ENCODE results near the gene PARD6B.
A peak's percentile ranks its signal among the peaks of the same experiment; 100 is the strongest.

Gene PARD6B

DNA sequence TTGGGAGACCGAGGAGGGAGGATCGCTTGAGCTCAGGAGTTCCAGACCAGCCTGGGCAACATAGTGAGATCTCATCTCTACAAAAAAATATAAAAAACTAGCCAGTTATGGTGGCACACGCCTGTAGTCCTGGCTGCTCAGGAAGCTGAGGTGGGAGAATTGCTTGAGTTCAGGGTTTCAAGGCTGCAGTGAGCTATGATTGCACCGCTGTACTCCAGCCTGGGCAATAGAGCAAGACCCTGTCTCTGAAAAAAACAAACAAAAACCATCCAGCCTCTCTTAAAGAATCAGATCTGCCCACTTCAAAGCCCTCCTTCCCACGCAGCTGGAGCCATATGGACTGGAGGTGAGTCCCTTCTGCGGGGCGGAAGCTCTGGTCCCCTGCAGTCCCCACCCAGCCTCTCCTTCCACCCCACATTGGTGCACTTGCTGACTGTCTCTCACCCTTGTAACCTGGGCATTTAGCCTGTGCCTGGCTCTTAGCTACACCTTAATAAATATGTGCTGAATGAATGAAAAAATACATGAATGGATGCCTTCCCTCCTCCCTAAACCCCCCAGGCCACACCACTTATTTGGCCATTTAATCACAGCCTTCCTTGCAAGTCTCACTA is 7.2 kb upstream of the PARD6B start:
- DNase-seq (ENCODE audit: low read depth in 2 of 2), result no peak

GRCh38 chr20:50724851-50725723 is 6.3 kb upstream of the PARD6B start:
- peak; percentile 67 to 76 for DNase-seq (ENCODE audit: low read depth in 2 of 2)

GRCh38 chr20:50725724-50726005 is 5.7 kb upstream of the PARD6B start:
- no peak for DNase-seq (ENCODE audit: low read depth in 2 of 2)

- DNase-seq (ENCODE audit: low read depth in 2 of 2), result no peak
Observed at GRCh38 chr20:50726955-50727791, 4.2 kb upstream of the PARD6B start.

DNA sequence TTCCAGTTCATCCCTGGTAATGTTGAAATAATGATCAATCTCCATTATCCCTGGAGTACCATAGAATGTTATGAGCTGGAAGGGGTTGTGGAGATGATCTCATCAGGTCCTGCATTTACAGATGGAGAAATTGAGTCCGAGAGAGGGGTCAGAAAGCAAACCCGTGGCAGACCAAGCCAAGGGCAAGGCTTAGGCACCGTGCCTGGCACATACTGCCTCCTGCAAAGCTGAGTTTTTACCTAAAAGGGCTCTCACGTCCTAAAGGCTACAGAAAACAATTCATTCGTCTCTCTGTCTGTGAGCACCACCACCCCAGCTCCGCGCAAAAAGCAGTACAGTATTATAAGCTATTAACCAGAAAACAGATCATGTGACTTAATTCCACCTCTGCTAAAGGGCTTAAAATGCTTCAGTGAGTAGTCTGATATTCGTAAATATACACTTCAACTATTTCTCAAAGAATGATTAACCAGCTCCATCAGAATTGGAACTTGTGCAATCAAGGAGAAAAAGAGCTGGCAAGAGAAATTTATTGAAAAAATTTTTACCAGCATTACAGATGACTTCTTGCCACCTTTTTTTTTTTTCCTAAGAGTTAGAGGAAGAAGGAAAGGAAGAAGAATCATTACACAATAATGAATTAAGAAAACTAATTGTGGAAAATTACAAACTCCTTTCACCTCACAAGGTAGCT is 3.4 kb upstream of the PARD6B start:
- DNase-seq (ENCODE audit: low read depth in 2 of 2), result no peak

GRCh38 chr20:50728486-50728980 is 2.8 kb upstream of the PARD6B start:
- no peak for DNase-seq (ENCODE audit: low read depth in 2 of 2)

- no peak for DNase-seq (ENCODE audit: low read depth in 2 of 2)
Observed at GRCh38 chr20:50728981-50729874, 2.2 kb upstream of the PARD6B start.

GRCh38 chr20:50729901-50730764 is 1.2 kb upstream of the PARD6B start:
- DNase-seq (ENCODE audit: low read depth in 2 of 2), result no peak

GRCh38 chr20:50730765-50731054 is 670 bp upstream of the PARD6B start:
- DNase-seq (ENCODE audit: low read depth in 2 of 2), result no peak

DNA sequence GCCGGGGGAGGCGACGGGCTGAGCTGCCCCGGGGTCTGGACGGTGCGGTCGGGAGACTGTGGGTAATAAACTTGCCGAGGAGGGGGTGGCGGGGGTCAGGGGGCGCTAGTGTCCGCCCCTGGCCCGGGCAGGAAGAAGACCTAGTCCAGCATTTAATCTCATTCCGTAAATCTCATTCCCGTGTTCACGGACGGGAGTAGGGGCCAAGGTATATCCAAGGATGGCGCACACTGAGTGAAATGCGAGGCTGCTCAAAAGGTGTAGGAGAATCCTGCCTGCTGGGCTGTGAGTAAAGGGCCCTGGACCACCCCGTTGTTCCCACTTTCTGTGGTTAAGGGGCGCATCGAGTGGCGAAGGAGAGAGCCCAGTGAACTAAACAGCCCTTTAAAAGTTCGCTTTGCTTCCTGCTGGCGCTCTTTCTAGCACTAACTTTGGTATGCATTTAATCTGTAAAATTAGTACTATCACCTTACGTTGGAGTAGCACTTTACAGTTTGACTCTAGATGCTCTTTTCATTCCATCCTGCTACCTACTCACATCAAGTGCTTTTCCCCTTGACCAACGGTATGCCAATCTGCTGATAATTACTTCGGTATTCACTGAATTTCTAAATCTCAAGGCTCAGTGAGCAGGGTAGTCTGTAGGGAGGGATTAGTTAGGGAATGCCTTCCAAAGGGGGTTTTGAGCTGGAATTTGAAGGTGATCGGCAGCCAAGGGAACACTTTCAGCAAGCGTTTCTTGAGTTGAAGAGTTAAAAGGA is 730 bp downstream of the PARD6B start:
- no peak for DNase-seq (ENCODE audit: low read depth in 2 of 2)

GRCh38 chr20:50733644-50734349 is 2.4 kb downstream of the PARD6B start:
- no peak for DNase-seq (ENCODE audit: low read depth in 2 of 2)

GRCh38 chr20:50734730-50735679 is 3.6 kb downstream of the PARD6B start:
- DNase-seq (ENCODE audit: low read depth in 2 of 2), result no peak

DNA sequence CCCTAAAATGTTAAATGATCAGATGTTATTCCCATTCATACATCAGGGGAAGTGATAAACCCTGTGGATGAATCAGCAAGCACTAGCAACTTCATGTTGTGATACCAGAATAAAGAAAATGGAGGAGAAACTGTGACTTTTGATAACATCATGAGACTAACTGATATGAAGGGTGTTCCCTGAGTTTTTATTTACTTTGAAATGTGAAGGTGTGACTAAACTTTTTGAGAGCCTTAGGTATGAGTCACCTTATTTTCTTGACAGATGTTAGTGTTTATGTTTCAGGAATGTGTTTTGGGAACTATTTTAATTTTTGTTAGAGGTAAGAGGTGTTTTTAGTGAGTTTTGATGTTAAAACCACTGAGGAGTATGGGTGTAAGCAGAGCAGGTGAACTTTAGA is 4.4 kb downstream of the PARD6B start:
- no peak for DNase-seq (ENCODE audit: low read depth in 2 of 2)

- no peak for DNase-seq (ENCODE audit: low read depth in 2 of 2)
Observed at GRCh38 chr20:50737352-50737751, 6.0 kb downstream of the PARD6B start.

DNA sequence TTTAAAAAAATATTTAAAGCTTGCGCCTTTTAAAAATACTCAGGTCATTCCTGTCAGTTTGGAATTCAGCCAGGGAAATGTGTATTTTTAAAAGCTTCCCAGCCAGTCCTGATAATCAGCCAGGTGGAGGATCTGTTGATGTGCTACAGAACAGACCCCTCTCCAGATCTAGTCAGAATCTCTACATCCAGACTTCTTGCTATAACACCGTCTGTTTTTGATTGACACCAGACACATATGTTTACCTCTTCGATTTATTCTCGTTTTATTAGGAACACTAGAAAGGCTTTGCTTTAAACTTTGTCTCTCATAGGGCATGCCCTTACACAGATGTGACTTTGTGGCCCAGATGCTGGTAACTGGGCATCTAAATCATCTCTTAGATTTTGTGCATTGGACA is 11.7 kb downstream of the PARD6B start:
- no peak for DNase-seq (ENCODE audit: low read depth in 2 of 2)

GRCh38 chr20:50744143-50744792 is 12.9 kb downstream of the PARD6B start:
- DNase-seq (ENCODE audit: low read depth in 2 of 2), result no peak

DNA sequence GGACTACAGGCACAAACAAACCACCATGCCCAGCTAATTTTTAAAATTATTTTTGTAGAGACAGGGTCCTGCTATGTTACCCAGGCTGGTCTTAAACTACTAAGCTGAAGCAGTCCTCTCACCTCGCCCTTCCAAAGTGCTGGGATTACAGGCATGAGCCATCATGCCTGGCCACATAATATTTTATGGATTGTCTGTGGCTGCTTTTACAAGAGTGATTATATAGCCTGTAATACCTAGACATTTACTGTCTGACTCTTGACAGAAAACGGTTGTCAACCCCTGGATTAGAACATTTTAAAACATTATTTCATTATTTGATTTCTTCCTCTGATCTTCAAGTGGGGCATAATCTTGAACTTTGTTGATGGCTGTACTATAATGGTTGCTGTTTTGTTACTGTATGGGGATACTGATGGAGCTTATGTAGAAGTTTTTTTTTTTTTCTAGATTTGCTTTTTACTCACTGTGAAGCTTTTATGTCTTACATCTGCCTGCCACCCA is 14.3 kb downstream of the PARD6B start:
- no peak for DNase-seq (ENCODE audit: low read depth in 2 of 2)

Data from stimulated activated CD4-positive, alpha-beta T cell treated with anti-CD3 and anti-CD28 coated beads, Interleukin-12 subunit alpha, Interleukin-12 subunit beta, amount 100 ng/mL, for 24 hours (primary cell).